ENCODE measurements around the gene FAM114A2. TPM values are rescaled to one million over a fixed set of nuclear protein-coding genes. Genes with fewer than 3 reads are reported as not detected.

Gene FAM114A2
- total RNA-seq, 6 experiments from 2014 or later, result 5.0 to 20.2 (median 15.5) TPM

- TF ChIP-seq, protein P1, sequence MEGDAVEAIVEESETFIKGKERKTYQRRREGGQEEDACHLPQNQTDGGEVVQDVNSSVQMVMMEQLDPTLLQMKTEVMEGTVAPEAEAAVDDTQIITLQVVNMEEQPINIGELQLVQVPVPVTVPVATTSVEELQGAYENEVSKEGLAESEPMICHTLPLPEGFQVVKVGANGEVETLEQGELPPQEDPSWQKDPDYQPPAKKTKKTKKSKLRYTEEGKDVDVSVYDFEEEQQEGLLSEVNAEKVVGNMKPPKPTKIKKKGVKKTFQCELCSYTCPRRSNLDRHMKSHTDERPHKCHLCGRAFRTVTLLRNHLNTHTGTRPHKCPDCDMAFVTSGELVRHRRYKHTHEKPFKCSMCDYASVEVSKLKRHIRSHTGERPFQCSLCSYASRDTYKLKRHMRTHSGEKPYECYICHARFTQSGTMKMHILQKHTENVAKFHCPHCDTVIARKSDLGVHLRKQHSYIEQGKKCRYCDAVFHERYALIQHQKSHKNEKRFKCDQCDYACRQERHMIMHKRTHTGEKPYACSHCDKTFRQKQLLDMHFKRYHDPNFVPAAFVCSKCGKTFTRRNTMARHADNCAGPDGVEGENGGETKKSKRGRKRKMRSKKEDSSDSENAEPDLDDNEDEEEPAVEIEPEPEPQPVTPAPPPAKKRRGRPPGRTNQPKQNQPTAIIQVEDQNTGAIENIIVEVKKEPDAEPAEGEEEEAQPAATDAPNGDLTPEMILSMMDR (IDR thresholded peaks at IDR 0.05), result no peak
- no peak for TF ChIP-seq POLR2A (IDR thresholded peaks at IDR 0.05)
- Histone ChIP-seq H3K36me3 (no peaks in the 10 kb centered on the region), H3K27ac (no peak overlapping the region), H3K9me3 (no peaks in the 10 kb centered on the region), H3K27me3 (no peaks in the 10 kb centered on the region), H3K4me3 (no peak overlapping the region), H3K4me1 (no peaks in the 10 kb centered on the region)
- DNase-seq, result no peak
- intact Hi-C loops (cut with DNase I), result loop anchor here (10.0 kb wide), 2 partner anchors 466 to 1426 kb away; partner anchors contain the start of gene GRIA1 (in 1 of the 2)
- WGBS (ENCODE audit: insufficient coverage, low coverage, low lambda C conversion rate, missing lambda C conversion rate), result 27% methylated on average over 4 of the region's 10 CpGs
- peak in 2 of 4 donors; percentile 11 to 16 for ATAC-seq
Observed at GRCh38 chr5:153960269-153961215, 78.2 kb downstream of the FAM114A2 start.

DNA sequence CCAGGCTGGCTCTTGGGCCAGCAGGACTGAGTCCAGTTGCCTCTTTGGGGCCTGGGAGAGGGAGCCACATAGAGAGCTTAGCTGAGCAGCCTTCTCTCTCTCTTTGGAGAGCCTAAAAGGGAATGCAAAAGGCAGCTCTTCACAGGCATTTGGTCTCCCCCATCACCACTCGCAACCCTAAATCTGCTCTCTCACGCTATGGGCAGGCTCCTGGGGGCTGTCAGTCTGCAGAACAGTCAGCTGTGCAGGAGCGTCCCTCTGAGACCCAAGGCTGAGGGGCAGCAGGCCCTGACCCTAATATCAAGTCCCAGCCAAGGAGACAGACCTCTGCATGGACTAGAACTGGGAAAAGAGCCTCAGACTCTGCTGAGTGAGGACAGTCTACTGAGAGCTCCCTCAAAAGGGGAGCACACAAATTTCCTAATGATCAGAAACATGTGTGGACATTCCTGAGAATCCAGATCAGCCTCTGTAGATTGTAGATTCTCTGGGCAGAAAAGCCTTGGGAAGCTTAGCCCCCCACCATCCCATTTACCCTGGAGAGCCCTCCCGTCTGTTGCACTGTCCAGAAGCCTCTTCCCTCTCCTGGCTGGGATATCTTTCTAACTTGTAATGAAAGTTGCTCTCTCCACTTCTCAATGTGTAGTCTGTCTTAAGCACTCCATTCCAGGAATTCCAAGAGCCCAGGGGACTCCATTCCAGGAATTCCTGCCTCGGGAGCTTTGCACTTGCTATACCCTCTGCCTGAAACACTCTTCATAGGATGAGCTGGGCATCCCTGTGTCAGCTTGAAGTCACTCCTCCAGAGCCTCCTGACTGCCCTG lies 79.4 kb downstream of the FAM114A2 start:
- TF ChIP-seq, protein P1 (IDR thresholded peaks at IDR 0.05), result no peak
- TF ChIP-seq POLR2A (IDR thresholded peaks at IDR 0.05), result no peak
- Histone ChIP-seq H3K4me1 (no peaks in the 10 kb centered on the region), H3K27ac (no peak overlapping the region), H3K36me3 (no peaks in the 10 kb centered on the region), H3K9me3 (no peaks in the 10 kb centered on the region), H3K27me3 (no peaks in the 10 kb centered on the region), H3K4me3 (no peak overlapping the region)
- ATAC-seq, result no peak
- WGBS (ENCODE audit: insufficient coverage, low coverage, low lambda C conversion rate, missing lambda C conversion rate), result 67% methylated on average over 2 of the region's 5 CpGs
- no peak for DNase-seq
- intact Hi-C loops (cut with DNase I), result no loop called here

- no peaks in the 10 kb centered on the region for H3K36me3 ChIP-seq
- DNase-seq, result no peak
- ATAC-seq, result no peak
- H3K4me1 ChIP-seq, result no peaks in the 10 kb centered on the region
- TF ChIP-seq, protein P1 (IDR thresholded peaks at IDR 0.05), result no peak
- no peak for TF ChIP-seq POLR2A (IDR thresholded peaks at IDR 0.05)
- H3K27ac ChIP-seq, result no peak overlapping the region
- intact Hi-C loops (cut with DNase I), result no loop called here
- no peaks in the 10 kb centered on the region for H3K27me3 ChIP-seq
- H3K4me3 ChIP-seq, result no peak overlapping the region
- H3K9me3 ChIP-seq, result no peaks in the 10 kb centered on the region
- WGBS (ENCODE audit: insufficient coverage, low coverage, low lambda C conversion rate, missing lambda C conversion rate), result 41% methylated on average over 4 of the region's 4 CpGs
Observed at GRCh38 chr5:153957205-153957604, 81.5 kb downstream of the FAM114A2 start.

DNA sequence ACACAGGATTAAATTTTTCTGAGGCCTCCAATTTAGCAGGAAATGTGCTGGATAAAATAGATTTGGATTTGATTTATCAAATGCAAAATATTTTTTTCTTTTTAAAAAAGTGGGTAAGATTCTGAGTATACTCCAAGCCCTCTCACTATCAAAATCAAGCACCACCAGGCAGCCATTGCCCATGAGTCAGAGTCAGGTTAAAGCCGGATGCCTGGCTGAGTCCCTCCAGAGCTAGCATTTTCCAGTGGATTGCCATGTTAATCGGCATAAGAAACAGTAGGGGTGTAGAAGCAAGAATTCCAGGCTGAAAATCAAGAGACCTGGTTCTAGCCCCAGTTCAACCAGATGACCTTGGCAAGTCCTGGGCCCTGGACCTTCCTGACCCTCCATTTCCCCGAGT lies 85.3 kb downstream of the FAM114A2 start:
- H3K4me1 ChIP-seq, result no peaks in the 10 kb centered on the region
- TF ChIP-seq, protein P1 (IDR thresholded peaks at IDR 0.05), result no peak
- no peak for TF ChIP-seq POLR2A (IDR thresholded peaks at IDR 0.05)
- WGBS (ENCODE audit: insufficient coverage, low coverage, low lambda C conversion rate, missing lambda C conversion rate), result 49% methylated on average over 3 of the region's 3 CpGs
- intact Hi-C loops (cut with DNase I), result no loop called here
- H3K36me3 ChIP-seq, result no peaks in the 10 kb centered on the region
- DNase-seq, result no peak
- no peak for ATAC-seq
- H3K9me3 ChIP-seq, result no peaks in the 10 kb centered on the region
- H3K4me3 ChIP-seq, result no peak overlapping the region
- H3K27me3 ChIP-seq, result no peaks in the 10 kb centered on the region
- H3K27ac ChIP-seq, result no peak overlapping the region

All from right lobe of liver (tissue), 6 donors.